Lung (tissue), 12 donors: Measurements from ENCODE around the gene SPAG9. TPM values are rescaled to one million over a fixed set of nuclear protein-coding genes. Genes with fewer than 3 reads are reported as not detected.

Experiments used
- ATAC-seq: fragments of 200-7000 bp; cut with Tn5 transposase; one replicate; pipeline ENCODE4 v1.9.1; 2020; ENCODE audit warnings: moderate number of reproducible peaks; ENCODE audit not compliant: insufficient read depth, low FRiP score
- DNase-seq, 3 donors: peaks; one replicate each; pipeline ENCODE4 v3.0.0-alpha.2; 2013 to 2017
- H3K27ac ChIP-seq, 2 donors: one replicate each; pipeline ENCODE4 v1.5.1; 2013; ENCODE audit warnings: mild to moderate bottlenecking in 2 of 2, moderate library complexity in 2 of 2, control low read depth in 1 of 2, inconsistent platforms in 1 of 2, low read depth in 1 of 2, low read length in 1 of 2
- H3K27me3 ChIP-seq, 3 donors: one replicate each; pipeline ENCODE4 v1.5.1; 2013; ENCODE audit warnings: low read length in 2 of 3; ENCODE audit not compliant: control insufficient read depth in 3 of 3, insufficient read depth in 3 of 3
- H3K36me3 ChIP-seq, 4 donors: one replicate each; pipeline ENCODE4 v1.5.1; 2013; ENCODE audit warnings: low read length in 4 of 4, mild to moderate bottlenecking in 1 of 4, moderate library complexity in 1 of 4; ENCODE audit not compliant: control insufficient read depth in 4 of 4, insufficient read depth in 4 of 4
- H3K4me1 ChIP-seq, 5 donors: one replicate each; pipeline ENCODE4 v1.5.1; 2013; ENCODE audit warnings: low read length in 5 of 5, mild to moderate bottlenecking in 2 of 5, moderate library complexity in 1 of 5; ENCODE audit not compliant: control insufficient read depth in 5 of 5, insufficient read depth in 5 of 5
- H3K4me3 ChIP-seq: one replicate; pipeline ENCODE4 v1.5.1; 2013; ENCODE audit warnings: mild to moderate bottlenecking, control low read depth, moderate library complexity
- H3K9ac ChIP-seq, 2 donors: one replicate each; pipeline ENCODE4 v1.5.1; 2013; ENCODE audit warnings: low read length in 2 of 2, control low read depth in 1 of 2; ENCODE audit not compliant: insufficient read depth in 1 of 2
- H3K9me3 ChIP-seq, 4 donors: one replicate each; pipeline ENCODE4 v1.5.1; 2013; ENCODE audit warnings: low read length in 3 of 4, mild to moderate bottlenecking in 1 of 4, moderate library complexity in 1 of 4; ENCODE audit not compliant: control insufficient read depth in 4 of 4, insufficient read depth in 3 of 4
- CTCF ChIP-seq: IDR thresholded peaks from 2 replicates; pipeline ENCODE4 v1.5.1; 2012; ENCODE audit warnings: mild to moderate bottlenecking; ENCODE audit errors: control extremely low read depth, extremely low read depth
- WGBS, 2 donors: extraction: QIAGEN DNeasy Blood & Tissue Kit; methylation state at CpG; one replicate each; pipeline ENCODE4 v1.1.7; 2013; 5-methylcytosine and 5-hydroxymethylcytosine counted together
- polyA plus RNA-seq, 2 donors: library from polyadenylated mRNA; stranded (reverse); fragments of 200-250 nt; gene quantifications; one replicate each; pipeline ENCODE4 v1.2.1, GENCODE V29; 2013
- total RNA-seq, 2 donors: library from RNA; depleted of rRNA in 1 of 2; stranded (reverse); fragments of >200 nt in 1 of 2; gene quantifications; one replicate each; pipeline ENCODE4 v1.2.1, GENCODE V29; 2014 to 2021
- donor health status: control.
- donor health status: control.
- donor health status: Bipolar disorder and iron deficiency.
- donor health status: healthy.
- donor health status: DM: yes; HTN: yes; CAD: no.

SPAG9 gene
- total and polyA plus RNA-seq, 4 donors, result 37.2 to 174 (median 75.2) TPM

GRCh38 chr17:51014129-51014528 lies 106.5 kb downstream of the SPAG9 start:
- H3K36me3 ChIP-seq, result peaks cover 12 to 28% (median 19%) of the 10 kb centered on the region in 4 donors
- ATAC-seq, result no peak

GRCh38 chr17:51013322-51013721 lies 107.3 kb downstream of the SPAG9 start:
- no peaks in the 10 kb centered on the region for H3K27me3 ChIP-seq
- no peaks in the 10 kb centered on the region for H3K9me3 ChIP-seq
- H3K4me1 ChIP-seq, result peaks cover 0 to 15% (median 1%) of the 10 kb centered on the region in 5 donors
- no peak overlapping the region for H3K27ac ChIP-seq
- H3K9ac ChIP-seq, result no peak overlapping the region
- H3K36me3 ChIP-seq, result peaks cover 5 to 23% (median 13%) of the 10 kb centered on the region in 4 donors
- ATAC-seq (no peak), DNase-seq (no peak)
- H3K4me3 ChIP-seq, result no peak overlapping the region
- 98 to 100% methylated on average over 2 of the region's 2 CpGs for WGBS, 2 donors
- TF ChIP-seq CTCF, result no peak

More at GRCh38 chr17:51014129-51014528, 106.5 kb downstream of the SPAG9 start:
- Histone ChIP-seq H3K27ac (no peak overlapping the region), H3K9ac (no peak overlapping the region), H3K4me3 (no peak overlapping the region), H3K27me3 (no peaks in the 10 kb centered on the region), H3K4me1 (peaks cover 0 to 15% (median 1%) of the 10 kb centered on the region in 5 donors), H3K9me3 (no peaks in the 10 kb centered on the region)
- no peak for TF ChIP-seq CTCF
- no peak for DNase-seq
- WGBS, 2 donors, result 97 to 98% methylated on average over 3 of the region's 3 CpGs

DNA sequence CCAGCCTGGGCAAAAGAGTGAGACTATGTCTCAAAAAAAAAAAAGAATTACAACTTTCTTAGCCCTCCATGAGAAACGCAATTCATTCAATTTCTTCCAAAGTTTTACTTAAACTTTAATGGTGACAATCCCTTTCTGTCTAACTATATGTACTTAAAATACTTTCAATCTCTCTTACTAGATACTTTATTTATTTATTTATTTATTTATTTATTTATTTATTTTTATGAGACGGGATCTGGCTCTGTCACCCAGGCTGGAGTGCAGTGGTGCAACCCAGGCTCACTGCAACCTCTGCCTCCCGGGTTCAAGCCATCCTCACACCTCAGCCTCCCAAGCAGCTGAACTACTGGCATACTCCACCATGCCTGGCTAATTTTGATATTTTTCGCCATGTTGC lies 108.1 kb downstream of the SPAG9 start:
- no peak overlapping the region for H3K27ac ChIP-seq
- no peak overlapping the region for H3K9ac ChIP-seq
- H3K36me3 ChIP-seq, result peaks cover 9 to 23% (median 12%) of the 10 kb centered on the region in 4 donors
- no peaks in the 10 kb centered on the region for H3K9me3 ChIP-seq
- H3K27me3 ChIP-seq, result no peaks in the 10 kb centered on the region
- H3K4me1 ChIP-seq, result peaks cover 0 to 15% (median 1%) of the 10 kb centered on the region in 5 donors
- TF ChIP-seq CTCF, result no peak
- WGBS, 2 donors, result 99% methylated on average over 4 of the region's 4 CpGs
- DNase-seq (no peak), ATAC-seq (no peak)
- no peak overlapping the region for H3K4me3 ChIP-seq

DNA sequence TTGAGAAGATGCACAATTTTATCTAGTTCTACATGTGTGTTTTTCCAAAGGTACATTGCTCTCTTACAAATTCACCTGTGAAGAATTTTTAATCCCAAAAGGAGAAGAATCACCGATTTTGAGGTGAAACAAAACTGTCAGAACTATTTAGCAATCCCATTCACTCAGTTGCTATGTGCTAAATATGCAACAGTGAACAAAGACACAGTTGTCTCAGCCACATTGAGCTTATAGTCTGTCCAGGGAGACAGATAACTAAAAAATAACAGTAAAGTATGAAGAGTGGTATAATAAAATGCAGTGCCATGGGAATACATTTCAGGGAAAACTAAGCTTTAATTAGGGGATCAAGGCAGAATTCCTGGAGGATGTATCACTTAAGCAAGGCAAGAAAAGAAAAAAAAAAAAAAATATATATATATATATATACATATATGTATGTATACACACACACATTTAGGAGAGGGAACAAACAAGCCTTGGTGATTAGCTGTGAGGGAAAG lies 110.4 kb downstream of the SPAG9 start:
- Histone ChIP-seq H3K4me3 (no peak overlapping the region), H3K36me3 (peaks cover 13 to 34% (median 17%) of the 10 kb centered on the region in 4 donors), H3K9me3 (no peaks in the 10 kb centered on the region), H3K27ac (no peak overlapping the region), H3K4me1 (peaks cover 0 to 6% (median 1%) of the 10 kb centered on the region in 5 donors), H3K27me3 (no peaks in the 10 kb centered on the region), H3K9ac (no peak overlapping the region)
- DNase-seq (no peak), ATAC-seq (no peak)
- no peak for TF ChIP-seq CTCF
- WGBS, 2 donors, result 90 to 94% methylated on average over 1 of the region's 1 CpG
